H1 (cell line): ENCODE measurements around the gene CDK16. TPM values are rescaled to one million over a fixed set of nuclear protein-coding genes. Genes with fewer than 3 reads are reported as not detected.

Experiments
- CTCF ChIA-PET: fragments of 300-600 bp; sonication (Branson Sonifier 250); formaldehyde crosslinking; loops from one replicate; lab custom pipeline; 2021; ENCODE audit not compliant: partially characterized antibody; lab: Charles Lee
- POLR2A ChIA-PET: fragments of 300-600 bp; sonication (Branson Sonifier 250); formaldehyde crosslinking; loops from one replicate; lab custom pipeline; 2021; ENCODE audit warnings: inconsistent platforms; ENCODE audit not compliant: partially characterized antibody; lab: Charles Lee
- DNase-seq, 2 experiments: peaks; one replicate each; pipeline versions ENCODE4 v3.0.0 to v3.0.0-alpha.2; 2010 to 2022; ENCODE audit warnings: low spot score in 2 of 2, low read depth in 1 of 2, mixed read lengths in 1 of 2
- FAIRE-seq: peaks from 2 replicates; lab custom pipeline; 2011; peaks lifted over from hg19 to GRCh38; lab: Jason Lieb, UNC
- H2AFZ ChIP-seq: 2 replicates; pipeline ENCODE4 v1.8.1; 2012; ENCODE audit warnings: low read length, inconsistent platforms
- H2AK5ac ChIP-seq: 2 replicates; pipeline ENCODE4 v1.6.1; 2013; ENCODE audit warnings: low read depth, low read length
- H2BK120ac ChIP-seq: replicated peaks from 2 replicates; pipeline ENCODE3; 2013; ENCODE audit warnings: low read depth, low read length, inconsistent platforms
- H2BK12ac ChIP-seq: 2 replicates; pipeline ENCODE4 v1.6.1; 2013; ENCODE audit warnings: low read depth, low read length
- H2BK15ac ChIP-seq: 2 replicates; pipeline ENCODE4 v1.6.1; 2013; ENCODE audit warnings: low read length
- H2BK20ac ChIP-seq: 2 replicates; pipeline ENCODE4 v1.6.1; 2013; ENCODE audit warnings: low read length
- H2BK5ac ChIP-seq: 2 replicates; pipeline ENCODE4 v1.6.1; 2013; ENCODE audit warnings: low read depth, low read length
- H3K14ac ChIP-seq: 2 replicates; pipeline ENCODE4 v1.6.1; 2013; ENCODE audit warnings: inconsistent platforms; ENCODE audit not compliant: insufficient read length
- H3K18ac ChIP-seq: 2 replicates; pipeline ENCODE4 v1.6.1; 2013; ENCODE audit warnings: low read length; ENCODE audit errors: extremely low read depth
- H3K23ac ChIP-seq: 2 replicates; pipeline ENCODE4 v1.6.1; 2013; ENCODE audit warnings: inconsistent platforms; ENCODE audit not compliant: insufficient read length
- H3K23me2 ChIP-seq: 2 replicates; pipeline ENCODE4 v1.6.1; 2013; ENCODE audit warnings: low read depth, low read length
- H3K27ac ChIP-seq: 2 replicates; pipeline ENCODE4 v1.6.1; 2011; ENCODE audit warnings: low read depth, low read length, inconsistent platforms
- H3K27me3 ChIP-seq, 4 experiments: replicated peaks in 1 of 4; 1 replicate in 1 of 4; 2 replicates in 3 of 4; pipeline versions ENCODE4 v1.6.1 to v1.8.1; 2011 to 2013; ENCODE audit warnings: low read length in 3 of 4, mild to moderate bottlenecking in 3 of 4, inconsistent platforms in 2 of 4, mixed read lengths in 2 of 4, moderate library complexity in 1 of 4; ENCODE audit not compliant: control insufficient read depth in 3 of 4, insufficient read depth in 3 of 4; ENCODE audit errors: extremely low read depth in 1 of 4
- H3K36me3 ChIP-seq, 4 experiments: 2 replicates each; pipeline versions ENCODE4 v1.6.1 to v1.8.1; 2011 to 2013; ENCODE audit warnings: mild to moderate bottlenecking in 4 of 4, low read length in 3 of 4, moderate library complexity in 2 of 4, control low read depth in 1 of 4, inconsistent platforms in 1 of 4; ENCODE audit not compliant: insufficient read depth in 4 of 4, control insufficient read depth in 2 of 4
- H3K4ac ChIP-seq: replicated peaks from 2 replicates; pipeline ENCODE3; 2013; ENCODE audit warnings: low read length, low read depth, mixed read lengths, inconsistent platforms; ENCODE audit not compliant: insufficient read length
- H3K4me1 ChIP-seq, 4 experiments: replicated peaks in 1 of 4; 1 replicate in 1 of 4; 2 replicates in 3 of 4; pipeline versions ENCODE4 v1.6.1 to v1.8.1; 2011 to 2013; ENCODE audit warnings: low read length in 3 of 4, inconsistent platforms in 2 of 4, mixed read lengths in 1 of 4; ENCODE audit not compliant: insufficient read depth in 4 of 4, control insufficient read depth in 3 of 4
- H3K4me2 ChIP-seq, 2 experiments: 2 replicates each; pipeline versions ENCODE4 v1.6.1 to v1.8.1; 2011 to 2013; ENCODE audit warnings: low read depth in 2 of 2, low read length in 2 of 2, control low read depth in 1 of 2, inconsistent platforms in 1 of 2, mild to moderate bottlenecking in 1 of 2; ENCODE audit not compliant: insufficient read depth in 1 of 2
- H3K4me3 ChIP-seq, 4 experiments: fragments of 200-600, 300-600 bp in 1 of 4; sonication (generic), shearing (Covaris generic), sonication (Bioruptor Twin) in 1 of 4; 2 replicates each; pipeline versions ENCODE4 v1.5.1 to v1.8.1; 2011 to 2016; ENCODE audit warnings: low read length in 4 of 4, low read depth in 3 of 4, control low read depth in 2 of 4, inconsistent platforms in 2 of 4, mild to moderate bottlenecking in 2 of 4, mixed read lengths in 1 of 4, moderate library complexity in 1 of 4; ENCODE audit not compliant: insufficient read depth in 2 of 4; ENCODE audit errors: extremely low read depth in 1 of 4
- H3K56ac ChIP-seq: replicated peaks from 2 replicates; pipeline ENCODE3; 2013; ENCODE audit warnings: low read depth, mild to moderate bottlenecking, mixed read lengths, low read length, inconsistent platforms; ENCODE audit not compliant: insufficient read length
- H3K79me1 ChIP-seq: 2 replicates; pipeline ENCODE4 v1.6.1; 2013; ENCODE audit warnings: low read depth, low read length, control low read depth
- H3K79me2 ChIP-seq, 2 experiments: 2 replicates each; pipeline versions ENCODE4 v1.6.1 to v1.8.1; 2012 to 2013; ENCODE audit warnings: low read length in 2 of 2, mild to moderate bottlenecking in 2 of 2, inconsistent platforms in 1 of 2; ENCODE audit not compliant: insufficient read depth in 2 of 2, control insufficient read depth in 1 of 2
- H3K9ac ChIP-seq, 4 experiments: replicated peaks in 1 of 4; 1 replicate in 1 of 4; 2 replicates in 3 of 4; pipeline versions ENCODE4 v1.6.1 to v1.8.1; 2011 to 2013; ENCODE audit warnings: low read depth in 3 of 4, low read length in 3 of 4, control low read depth in 2 of 4, mild to moderate bottlenecking in 2 of 4, moderate library complexity in 2 of 4, inconsistent platforms in 1 of 4; ENCODE audit errors: extremely low read depth in 1 of 4
- H3K9me3 ChIP-seq, 2 experiments: 2 replicates each; pipeline versions ENCODE4 v1.6.1 to v1.8.1; 2012 to 2013; ENCODE audit warnings: mild to moderate bottlenecking in 2 of 2, moderate library complexity in 2 of 2, control low read depth in 1 of 2, inconsistent platforms in 1 of 2, low read depth in 1 of 2, low read length in 1 of 2, mixed read lengths in 1 of 2; ENCODE audit not compliant: insufficient read depth in 2 of 2
- H4K20me1 ChIP-seq, 2 experiments: replicated peaks in 1 of 2; 2 replicates each; pipeline versions ENCODE3 to v1.8.1; 2011 to 2013; ENCODE audit warnings: inconsistent platforms in 2 of 2, low read length in 2 of 2, mild to moderate bottlenecking in 1 of 2; ENCODE audit not compliant: insufficient read depth in 2 of 2, control insufficient read depth in 1 of 2
- H4K5ac ChIP-seq: 2 replicates; pipeline ENCODE4 v1.6.1; 2013; ENCODE audit warnings: low read length, low read depth, mixed read lengths, inconsistent platforms; ENCODE audit not compliant: insufficient read length
- H4K8ac ChIP-seq: 2 replicates; pipeline ENCODE4 v1.8.0; 2013; ENCODE audit warnings: mild to moderate bottlenecking, moderate library complexity, low read length, inconsistent platforms; ENCODE audit not compliant: insufficient read depth; ENCODE audit errors: extremely low read depth
- H4K91ac ChIP-seq: replicated peaks from 2 replicates; pipeline ENCODE3; 2013; ENCODE audit warnings: low read length, mixed read lengths, inconsistent platforms; ENCODE audit not compliant: insufficient read length
- CBX8 ChIP-seq: fragments of 300-800, 300-1000 bp; sonication (generic); IDR thresholded peaks from 2 replicates; pipeline ENCODE4 v1.7.1; 2016; ENCODE audit warnings: low read depth, low read length, borderline replicate concordance
- CTBP2 ChIP-seq: IDR thresholded peaks from 2 replicates; pipeline ENCODE4 v1.7.0; 2011; ENCODE audit warnings: borderline replicate concordance, mild to moderate bottlenecking, moderate library complexity, mixed read lengths, low read length; ENCODE audit not compliant: insufficient read depth, insufficient read length
- EGR1 ChIP-seq: IDR thresholded peaks from 2 replicates; pipeline ENCODE4 v1.6.1; 2011; ENCODE audit warnings: low read depth, low read length, borderline replicate concordance
- HDAC6 ChIP-seq: IDR thresholded peaks from one replicate; pipeline ENCODE4 v1.7.1; 2012; ENCODE audit warnings: low read depth, mild to moderate bottlenecking, inconsistent platforms, low read length, moderate library complexity
- NRF1 ChIP-seq: IDR thresholded peaks from 2 replicates; pipeline ENCODE4 v1.6.1; 2011; ENCODE audit warnings: mild to moderate bottlenecking, low read depth, low read length, improper control_type of control experiment
- PHF8 ChIP-seq: fragments of 200-600 bp; sonication (generic); conservative IDR thresholded peaks from 2 replicates; pipeline ENCODE4 v1.7.1; 2012; ENCODE audit warnings: low read depth, mild to moderate bottlenecking, inconsistent platforms, low read length, moderate library complexity
- POLR2AphosphoS5 ChIP-seq: IDR thresholded peaks from 2 replicates; pipeline ENCODE4 v1.6.1; 2011; ENCODE audit warnings: low read depth, low read length
- SIRT6 ChIP-seq: IDR thresholded peaks from one replicate; pipeline ENCODE4 v1.7.1; 2012; ENCODE audit warnings: low read length, inconsistent platforms
- YY1 ChIP-seq: IDR thresholded peaks from 2 replicates; pipeline ENCODE4 v1.6.1; 2011; ENCODE audit warnings: low read depth, mild to moderate bottlenecking, low read length
- ZNF274 ChIP-seq: IDR thresholded peaks from 2 replicates; pipeline ENCODE4 v1.7.0; 2012; ENCODE audit warnings: low read length, borderline replicate concordance; ENCODE audit errors: extremely low read depth
- WGBS, 2 experiments: shearing (Covaris generic) in 1 of 2; methylation state at CpG; one replicate each; pipeline versions ENCODE4 v1.1.6 to v1.1.7; 2013 to 2015; ENCODE audit warnings: low lambda C conversion rate in 2 of 2, mixed read lengths in 2 of 2, inconsistent platforms in 1 of 2, low coverage in 1 of 2, missing lambda C conversion rate in 1 of 2; ENCODE audit not compliant: insufficient replicate concordance in 2 of 2, insufficient coverage in 1 of 2, insufficient read length in 1 of 2; ENCODE audit errors: extremely low coverage in 1 of 2, missing lambda C conversion rate in 1 of 2; 5-methylcytosine and 5-hydroxymethylcytosine counted together
- polyA plus RNA-seq, 7 experiments: library from polyadenylated mRNA; depleted of rRNA in 3 of 7; stranded (reverse) in 5 of 7; unstranded in 2 of 7; fragments of >200 nt in 5 of 7; fragments of 200-250 nt in 2 of 7; gene quantifications; 1 replicate in 5 of 7; 2 replicates in 1 of 7; 4 replicates in 1 of 7; pipeline versions ENCODE4 v1.2.1 to v1.2.3, GENCODE V29; 2011 to 2013; ENCODE audit warnings: missing spikeins in 2 of 7, mixed read lengths in 2 of 7
- total RNA-seq: library from RNA; stranded (reverse); fragmentation: NEBNext Ultra II Directional; extraction: Animal tissue kit (Norgen Biotek cat#: 25700); gene quantifications from 2 replicates; pipeline ENCODE4 v1.2.1, GENCODE V29; 2021

CDK16 gene
- total and polyA plus RNA-seq, 2 of the 8 experiments (the other 6 are each of a cell fraction or from before 2014, with no cell fraction given), result 124 to 204 TPM

DNA sequence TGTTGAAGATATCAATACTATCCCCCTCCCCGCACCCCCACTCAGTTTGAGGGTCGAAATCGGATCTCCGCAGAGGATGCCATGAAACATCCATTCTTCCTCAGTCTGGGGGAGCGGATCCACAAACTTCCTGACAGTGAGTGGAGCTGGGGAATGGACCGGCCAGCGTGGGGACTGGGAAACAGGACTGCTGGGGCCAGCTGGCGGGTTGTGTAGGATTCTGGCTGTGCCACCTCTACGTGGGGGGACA is 8.8 kb downstream of the CDK16 start:
- ChIA-PET POLR2A (interaction anchor here (0.9 to 2.2 kb wide), 4 partner anchors 9 to 20 kb away, joined by 3 to 11 read pairs (median 6); partner anchors contain the start of gene CDK16), CTCF (no interaction called here)
- Histone ChIP-seq H3K36me3 (peaks cover 9 to 57% (median 38%) of the 10 kb centered on the region in 4 experiments; a peak in 7 of 8 replicates), H3K79me1 (no peaks in the 10 kb centered on the region), H2BK120ac (no peak overlapping the region), H3K56ac (no peak overlapping the region), H4K91ac (no peak overlapping the region), H3K79me2 (peaks cover 0 to 1% of the 10 kb centered on the region in 2 experiments; a peak in 1 of 4 replicates), H3K9ac (no peak overlapping the region), H3K4me1 (peaks cover 0 to 2% (median 1%) of the 10 kb centered on the region in 4 experiments; a peak in 2 of 7 replicates), H2AK5ac (no peak overlapping the region), H4K20me1 (peaks cover 0 to 9% of the 10 kb centered on the region in 2 experiments), H3K4me2 (no peak overlapping the region), H3K23ac (no peak overlapping the region), H3K4ac (no peak overlapping the region), H2BK15ac (no peak overlapping the region), H3K18ac (no peak overlapping the region), H3K23me2 (no peaks in the 10 kb centered on the region), H4K8ac (no peak overlapping the region), H4K5ac (no peak overlapping the region), H3K27me3 (no peaks in the 10 kb centered on the region), H3K9me3 (no peaks in the 10 kb centered on the region), H2BK12ac (no peak overlapping the region), H2BK20ac (no peak overlapping the region), H2AFZ (no peak overlapping the region), H2BK5ac (no peak overlapping the region), H3K27ac (no peak overlapping the region), H3K4me3 (no peak overlapping the region), H3K14ac (no peak overlapping the region)
- 94% methylated on average over 6 of the region's 9 CpGs; no CpG with 5 or more reads in 1 of the 2 experiments for WGBS, 2 experiments
- no peak for DNase-seq
- no peak for TF ChIP-seq YY1
- TF ChIP-seq NRF1, result no peak
- TF ChIP-seq CBX8, result no peak
- no peak for TF ChIP-seq EGR1
- no peak for TF ChIP-seq CTBP2
- no peak for TF ChIP-seq POLR2AphosphoS5
- no peak for TF ChIP-seq SIRT6
- TF ChIP-seq PHF8, result no peak
- no peak for TF ChIP-seq HDAC6
- no peak for TF ChIP-seq ZNF274
- FAIRE-seq, result no peak
